ENCODE data around the gene ANO10.
"Not testable (repeated sequence)": the region's sequence is repeated elsewhere in the genome, so short reads cannot be mapped to it uniquely, and the experiment has no call there.

ANO10 gene

GRCh38 chr3:43621656-43622432 is at the start of gene ANO10:
Gene ANO10, minus strand, starts transcription at chr3:43622011. Its CDS starts 16,159 bp downstream, at chr3:43605852.
- FAIRE-seq: peak; percentile 94

DNA sequence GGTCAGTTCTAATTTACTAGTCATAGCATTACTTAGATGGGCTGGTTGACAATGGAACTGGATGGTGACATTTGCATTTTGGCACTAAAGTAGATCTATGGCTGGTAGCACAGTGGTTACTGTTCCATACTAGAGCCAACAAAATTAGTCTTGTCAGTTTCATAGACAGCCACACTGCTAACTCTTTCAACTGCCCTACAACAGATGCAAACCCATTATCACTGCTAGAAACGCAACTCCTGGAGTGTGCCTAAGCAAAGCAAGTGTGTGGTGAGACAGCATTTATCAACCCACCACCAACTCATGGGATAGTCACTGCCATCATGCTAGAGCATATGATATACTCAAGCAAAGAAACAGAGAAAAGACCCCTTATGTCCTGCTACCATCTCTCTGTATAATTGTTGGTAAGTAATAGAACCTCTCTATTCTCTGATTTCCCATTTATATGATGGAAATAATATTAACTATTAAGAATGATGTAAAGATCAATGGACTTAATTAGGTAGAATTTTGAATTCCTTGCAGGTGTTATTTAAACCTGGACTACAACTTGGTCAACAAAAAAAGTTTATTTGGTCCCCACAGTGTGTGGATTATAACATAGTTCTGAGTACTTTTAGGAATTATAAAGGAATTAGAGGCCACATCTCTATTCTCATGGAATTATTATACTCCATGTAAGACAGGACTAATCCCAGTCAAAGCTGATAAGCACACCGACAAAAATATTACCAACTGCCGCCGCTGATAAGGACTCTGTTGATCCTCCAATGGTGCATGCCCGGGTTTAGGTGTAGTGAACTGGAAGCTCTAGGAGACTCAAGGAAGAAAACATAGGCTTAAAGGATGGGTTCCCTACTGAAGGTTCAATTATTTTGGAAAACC is 49.1 kb upstream of the ANO10 start:
- no peak for FAIRE-seq

- FAIRE-seq: not testable (repeated sequence)
These were observed 43.2 kb upstream of the ANO10 start for GRCh38 chr3:43665011-43665410.

DNA sequence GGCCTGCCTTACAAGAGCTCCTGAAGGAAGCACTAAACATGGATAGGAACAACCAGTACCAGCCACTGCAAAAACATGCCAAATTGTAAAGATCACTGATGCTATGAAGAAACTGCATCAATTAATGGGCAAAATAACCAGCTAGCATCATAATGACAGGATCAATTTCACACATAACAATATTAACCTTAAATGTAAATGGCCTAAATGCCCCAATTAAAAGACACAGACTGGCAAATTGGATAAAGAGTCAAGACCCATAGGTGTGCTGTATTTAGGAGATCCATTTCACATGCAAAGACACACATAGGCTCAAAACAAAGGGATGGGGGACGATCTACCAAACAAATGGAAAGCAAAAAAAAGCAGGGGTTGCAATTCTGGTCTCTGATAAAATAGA is 39.6 kb upstream of the ANO10 start:
- FAIRE-seq: not testable (repeated sequence)

DNA sequence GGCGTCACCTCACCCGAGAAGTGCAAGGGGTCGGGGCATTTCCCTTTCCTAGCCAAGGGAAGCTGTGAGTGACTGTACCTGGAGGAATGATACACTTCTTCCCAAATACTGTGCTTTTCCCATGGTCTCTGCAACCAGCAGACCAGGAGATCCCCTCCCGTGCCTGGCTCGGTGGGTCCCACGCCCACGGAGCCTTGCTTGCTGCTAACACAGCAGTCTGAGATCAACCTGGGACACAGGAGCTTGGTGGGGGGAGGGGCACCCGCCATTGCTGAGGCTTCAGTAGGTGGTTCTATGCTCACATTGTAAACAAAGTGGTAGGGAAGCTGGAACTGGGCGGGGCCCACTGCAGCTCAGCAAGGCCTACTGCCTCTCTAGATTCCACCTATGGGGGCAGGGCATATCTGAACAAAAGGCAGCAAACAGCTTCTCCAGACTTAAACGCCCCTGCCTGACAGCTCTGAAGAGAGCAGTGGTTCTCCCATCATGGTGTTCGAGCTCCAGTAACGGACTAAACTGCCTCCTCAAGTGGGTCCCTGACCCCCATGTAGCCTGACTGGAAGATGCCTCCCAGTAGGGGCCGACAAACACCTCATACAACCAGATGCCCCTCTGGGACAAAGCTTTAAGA is 37.6 kb upstream of the ANO10 start:
- FAIRE-seq: no peak

DNA sequence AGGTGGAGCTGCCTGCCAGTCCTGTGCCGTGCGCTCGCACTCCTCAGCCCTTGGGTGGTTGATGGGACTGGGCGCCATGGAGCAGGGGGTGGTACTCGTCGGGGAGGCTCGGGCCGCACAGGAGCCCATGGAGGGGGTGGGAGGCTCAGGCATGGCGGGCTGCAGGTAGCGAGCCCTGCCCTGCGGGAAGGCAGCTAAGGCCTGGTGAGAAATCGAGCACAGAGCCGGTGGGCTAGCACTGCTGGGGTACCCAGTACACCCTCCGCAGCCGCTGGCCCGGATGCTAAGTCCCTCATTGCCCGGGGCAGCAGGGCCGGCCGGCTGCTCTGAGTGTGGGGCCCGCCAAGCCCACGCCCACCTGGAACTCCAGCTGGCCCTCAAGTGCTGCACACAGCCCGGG is 34.6 kb upstream of the ANO10 start:
- FAIRE-seq: not testable (repeated sequence)

DNA sequence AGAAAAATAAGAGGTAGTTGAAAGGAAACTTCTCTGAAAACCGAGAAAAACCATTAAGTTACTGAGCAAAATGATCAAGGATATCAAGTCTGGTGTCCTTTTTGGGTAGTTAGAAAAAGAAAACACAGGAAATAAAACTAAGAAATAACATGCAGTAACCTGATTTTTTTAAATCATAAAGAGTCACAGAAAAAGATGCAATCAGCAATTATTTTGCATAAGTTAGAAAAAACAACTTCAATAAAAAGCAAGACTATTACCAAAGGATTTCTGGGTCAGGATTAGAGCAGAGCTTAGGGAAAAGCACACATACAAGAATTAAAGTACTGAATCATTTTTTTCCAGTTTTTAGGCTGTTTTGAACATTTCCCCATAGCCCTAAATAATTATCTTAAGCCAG is 28.5 kb upstream of the ANO10 start:
- FAIRE-seq: no peak

- no peak for FAIRE-seq
These were observed 27.7 kb upstream of the ANO10 start for GRCh38 chr3:43649365-43649968.

DNA sequence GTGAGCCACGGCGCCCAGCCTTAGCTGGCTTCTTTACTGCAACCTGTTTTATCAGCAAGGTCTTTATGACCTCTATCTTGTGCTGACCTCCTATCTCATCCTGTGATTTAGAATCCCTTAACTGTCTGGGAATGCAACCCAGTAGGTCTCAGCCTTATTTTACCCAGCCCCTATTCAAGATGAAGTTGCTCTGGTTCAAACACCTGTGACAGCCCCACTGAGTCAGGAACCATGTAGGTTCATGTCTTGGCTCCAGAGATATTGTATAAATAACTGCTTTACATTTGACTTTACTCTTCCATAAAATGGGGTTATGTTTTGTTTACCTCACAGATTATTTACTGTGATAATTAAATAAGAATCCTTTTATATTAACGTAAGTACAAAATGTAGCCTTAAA is 27.1 kb upstream of the ANO10 start:
- no peak for FAIRE-seq

GRCh38 chr3:43647331-43648166 is 25.7 kb upstream of the ANO10 start:
- FAIRE-seq: no peak

DNA sequence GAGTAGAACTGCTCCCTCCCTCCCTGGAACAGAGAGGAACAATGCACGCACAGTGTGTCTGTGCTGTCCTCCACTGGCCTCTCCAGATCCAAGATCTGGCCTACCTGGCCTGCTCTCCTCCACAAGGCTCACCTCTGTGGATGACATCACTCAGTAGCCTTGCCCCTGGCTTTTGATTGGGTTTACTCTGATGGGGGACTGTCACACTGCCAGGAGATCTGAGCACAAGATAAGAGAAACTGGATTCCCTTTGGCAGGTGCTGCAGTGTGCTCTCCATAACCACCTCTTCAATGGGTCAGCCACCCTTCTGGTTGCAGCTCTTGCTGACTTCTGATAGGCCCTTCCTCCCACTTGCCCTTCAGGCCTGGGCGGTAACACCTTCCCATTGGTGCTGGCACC is 22.6 kb upstream of the ANO10 start:
- no peak for FAIRE-seq

GRCh38 chr3:43641306-43642114 is 19.7 kb upstream of the ANO10 start:
- no peak for FAIRE-seq

- no peak for FAIRE-seq
These were observed 18.9 kb upstream of the ANO10 start for GRCh38 chr3:43640681-43641080.

DNA sequence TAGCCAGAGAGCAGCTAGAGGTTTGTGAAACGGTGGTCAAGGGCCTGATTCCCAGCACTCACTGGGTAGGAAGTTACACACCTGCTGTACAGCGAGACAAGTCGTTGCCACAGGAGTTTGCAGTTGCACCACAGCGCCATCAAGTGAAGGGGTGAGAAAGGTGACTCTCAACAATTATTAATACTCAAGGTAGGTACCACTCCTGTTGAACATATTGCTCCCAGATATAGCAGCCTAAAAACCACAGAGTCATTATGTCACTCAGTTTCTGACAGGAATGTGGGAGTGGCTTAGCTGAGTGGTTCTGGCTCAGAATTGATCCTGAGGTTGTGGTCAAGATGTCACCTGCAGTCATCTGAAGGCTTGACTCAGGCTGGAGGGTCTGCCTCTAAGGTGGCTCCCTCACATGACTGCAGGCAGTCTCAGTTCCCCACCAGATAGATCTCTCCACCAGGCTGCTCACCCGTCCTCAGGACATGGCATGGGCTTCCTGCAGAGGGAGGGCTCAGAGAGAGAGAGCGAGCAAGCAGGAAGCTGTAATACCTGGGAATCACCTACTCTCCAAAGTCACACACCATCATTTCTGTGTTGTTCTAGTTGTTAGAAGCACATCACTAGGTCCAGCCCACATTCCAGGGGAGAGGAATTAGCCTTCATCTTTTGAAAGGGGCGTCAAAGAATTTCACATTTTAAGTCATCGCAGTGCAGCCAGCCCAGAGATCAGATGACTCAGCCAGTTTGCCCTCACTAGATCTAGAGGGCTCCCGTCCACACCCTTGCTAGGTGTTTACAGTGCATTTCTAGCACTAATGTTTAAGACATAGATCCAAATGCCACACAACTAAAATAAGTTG is 17.0 kb upstream of the ANO10 start:
- FAIRE-seq: no peak

DNA sequence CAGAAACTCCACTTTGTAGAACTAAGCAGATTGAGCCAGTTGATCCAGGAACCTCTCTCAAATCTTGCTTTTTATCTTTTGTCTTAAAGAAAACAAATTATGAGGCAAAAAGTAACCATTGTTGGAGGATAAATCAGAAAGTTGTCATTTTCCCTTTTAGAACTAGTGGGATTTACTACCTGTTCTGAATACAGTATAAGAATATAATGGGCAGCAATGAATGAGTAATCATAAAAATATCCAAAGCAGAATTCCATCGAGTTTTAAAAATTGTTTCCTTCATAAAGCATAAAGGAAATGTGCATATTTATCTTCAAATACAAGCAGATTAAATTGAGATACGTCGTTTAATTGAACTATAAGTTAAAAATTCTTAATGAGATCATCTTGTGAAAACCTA is 15.9 kb upstream of the ANO10 start:
- FAIRE-seq: no peak

DNA sequence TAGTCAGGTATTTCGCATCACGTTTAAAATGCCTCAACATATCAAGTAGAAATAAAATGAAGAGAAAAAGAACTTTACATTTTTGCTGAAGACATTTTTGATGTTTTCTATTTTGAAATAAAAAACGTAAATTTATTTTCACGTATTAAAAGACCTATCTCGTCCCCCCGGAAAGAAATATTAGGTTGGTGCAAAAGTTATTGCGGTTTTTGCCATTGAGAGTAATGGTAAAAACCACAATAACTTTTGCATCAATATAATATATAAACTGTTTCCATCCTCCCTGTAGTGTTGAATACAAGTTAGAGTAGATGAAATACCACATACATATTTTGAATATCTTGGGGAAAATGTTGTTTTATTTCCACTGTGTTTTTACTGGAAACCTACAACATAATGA is 11.2 kb upstream of the ANO10 start:
- FAIRE-seq: no peak

GRCh38 chr3:43632269-43632733 is 10.5 kb upstream of the ANO10 start:
- no peak for FAIRE-seq

DNA sequence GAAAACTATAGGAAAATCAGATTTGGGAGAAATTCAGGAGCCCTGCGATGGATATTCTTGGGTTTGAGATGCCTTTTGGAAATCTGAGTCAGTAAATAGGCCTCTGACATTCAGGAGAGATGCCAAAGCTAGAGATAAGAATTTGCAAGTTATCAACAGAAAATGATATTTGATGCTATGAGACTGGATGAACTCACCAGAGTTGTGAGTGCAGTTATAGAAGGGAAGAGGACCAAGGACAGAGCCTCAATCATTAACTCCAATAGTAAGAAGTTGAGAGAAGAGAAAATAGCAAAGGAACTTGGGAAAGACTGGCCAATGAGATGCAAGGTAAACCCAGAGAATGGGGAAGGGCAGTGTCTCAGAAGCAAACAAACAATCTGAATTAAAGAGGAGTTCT is 7.9 kb upstream of the ANO10 start:
- no peak for FAIRE-seq

DNA sequence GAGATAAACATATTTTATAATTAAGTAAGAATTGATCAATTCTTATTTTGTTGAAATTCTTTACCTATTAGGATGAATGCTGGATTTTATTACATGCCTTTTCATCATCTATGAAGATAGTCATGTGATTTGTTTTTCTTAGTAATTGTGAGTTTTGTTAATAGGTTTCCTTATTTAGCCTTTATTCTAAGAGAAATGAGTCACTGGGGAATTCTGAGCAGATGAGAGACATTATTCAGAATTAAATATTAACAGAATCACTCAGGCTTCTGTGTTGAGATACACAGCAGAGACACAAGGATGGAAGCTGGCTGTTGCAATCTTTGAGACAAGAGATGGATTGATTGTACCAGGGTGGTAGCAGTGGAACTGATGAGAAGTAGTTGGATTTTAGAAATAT is 7.4 kb upstream of the ANO10 start:
- no peak for FAIRE-seq

DNA sequence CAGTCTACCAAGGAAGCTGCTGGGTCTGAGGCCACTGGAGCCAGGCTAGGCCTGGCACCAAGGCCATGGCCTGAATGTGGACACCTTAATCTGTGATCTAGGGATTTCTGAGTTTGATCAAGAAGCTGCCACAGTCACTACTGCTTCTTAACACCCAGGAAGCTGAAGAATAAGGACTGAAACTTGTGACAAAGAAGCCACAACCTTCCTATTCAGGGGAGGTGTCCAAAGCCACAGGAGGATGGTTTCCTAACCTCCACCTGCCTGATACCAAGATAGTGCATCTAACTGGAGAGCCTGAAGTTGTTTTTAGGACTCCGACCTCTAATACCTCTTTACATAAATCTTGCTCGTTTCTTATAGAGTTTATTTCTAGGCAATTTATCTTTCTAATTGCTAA is 5.5 kb upstream of the ANO10 start:
- no peak for FAIRE-seq
